Gastrocnemius medialis (tissue), 4 donors: ENCODE data around the gene EN1. TPM values are rescaled to one million over a fixed set of nuclear protein-coding genes. Genes with fewer than 3 reads are reported as not detected.

Experiments
- ATAC-seq, 2 donors: fragments of 150-250 bp; one replicate each; pipeline ENCODE4 v1.9.1; 2016
- DNase-seq, 2 donors: peaks; one replicate each; pipeline ENCODE4 v3.0.0-alpha.2; 2019
- H3K27ac ChIP-seq, 4 donors: fragments of 200-600 bp; sonication (generic); 1 replicate in 1 of 4; 2 replicates in 3 of 4; pipeline ENCODE4 v1.5.1; 2016 to 2018; ENCODE audit warnings: mild to moderate bottlenecking in 2 of 4, moderate library complexity in 1 of 4
- H3K27me3 ChIP-seq, 3 donors: fragments of 200-600 bp; sonication (generic) in 2 of 3; 1 replicate in 1 of 3; 2 replicates in 2 of 3; pipeline versions ENCODE4 v1.5.1 to v1.6.0; 2016 to 2019; ENCODE audit warnings: mild to moderate bottlenecking in 1 of 3, moderate library complexity in 1 of 3
- H3K36me3 ChIP-seq, 2 donors: fragments of 200-600 bp; sonication (generic) in 1 of 2; one replicate each; pipeline ENCODE4 v1.5.1; 2017 to 2018
- H3K4me1 ChIP-seq, 2 donors: fragments of 200-600 bp; sonication (generic) in 1 of 2; one replicate each; pipeline ENCODE4 v1.5.1; 2016 to 2017; ENCODE audit warnings: mild to moderate bottlenecking in 2 of 2
- H3K4me3 ChIP-seq, 4 donors: fragments of 200-600 bp; sonication (generic) in 3 of 4; 1 replicate in 1 of 4; 2 replicates in 3 of 4; pipeline ENCODE4 v1.5.1; 2016 to 2019; ENCODE audit warnings: mild to moderate bottlenecking in 2 of 4
- H3K9me3 ChIP-seq, 3 donors: fragments of 200-600 bp; sonication (generic) in 2 of 3; 1 replicate in 1 of 3; 2 replicates in 2 of 3; pipeline ENCODE4 v1.5.1; 2016 to 2019
- CTCF ChIP-seq, 5 experiments: fragments of 450-650 bp in 3 of 5; fragments of 200-600 bp in 2 of 5; sonication (generic) in 2 of 5; IDR thresholded peaks in 4 of 5; conservative IDR thresholded peaks in 1 of 5; 1 replicate in 4 of 5; 2 replicates in 1 of 5; pipeline ENCODE4 v1.5.1; 2016 to 2019; ENCODE audit warnings: antibody characterized with exemption in 5 of 5, mild to moderate bottlenecking in 3 of 5, moderate library complexity in 3 of 5
- POLR2A ChIP-seq, 2 donors: fragments of 450-650 bp; IDR thresholded peaks; one replicate each; pipeline ENCODE4 v1.6.1; 2017; ENCODE audit warnings: antibody characterized with exemption in 2 of 2, mild to moderate bottlenecking in 2 of 2, moderate library complexity in 2 of 2
- in situ Hi-C, 4 donors: fragments of 200-750 bp; cut with MboI; loops; one replicate each; pipeline versions ENCODE4 v1.15.0 to v1.8.0; 2017; ENCODE audit warnings: low sequenced_read_pairs in 4 of 4
- intact Hi-C: fragments of 100-400 bp; cut with DNase I; formaldehyde crosslinking; loops from one replicate; pipeline ENCODE4 v1.15.1; 2023; ENCODE audit warnings: low total_unique reads
- total RNA-seq, 4 donors: library from RNA; depleted of rRNA; stranded (reverse); fragments of >200 nt; gene quantifications; one replicate each; pipeline versions ENCODE4 v1.1.0 to v1.2.3, GENCODE V29; 2016

The EN1 gene
- total RNA-seq, 4 donors from 2014 or later: 3.9 to 11.0 (median 6.7) TPM

GRCh38 chr2:118882693-118883336 is 35.4 kb upstream of the EN1 start:
- in situ Hi-C loops: loop anchor here in 3 of 4 donors (10.0 to 25.0 kb wide), 3 partner anchors 254 to 429 kb away; no protein-coding TSS in a partner anchor
- DNase-seq: peak; percentile 31 to 53

GRCh38 chr2:118881490-118882129 is 34.2 kb upstream of the EN1 start:
- Histone ChIP-seq H3K27me3 (peaks cover 0 to 6% (median 0%) of the 10 kb centered on the region in 3 donors), H3K4me3 (no peak overlapping the region), H3K36me3 (no peaks in the 10 kb centered on the region), H3K27ac (no peak overlapping the region), H3K9me3 (no peaks in the 10 kb centered on the region), H3K4me1 (no peaks in the 10 kb centered on the region)
- intact Hi-C loops: loop anchor here (2.0 to 5.0 kb wide), 3 partner anchors 293 to 431 kb away; no protein-coding TSS in a partner anchor
- TF ChIP-seq CTCF (IDR thresholded peaks at IDR 0.05 in 4 of 5, conservative IDR thresholded peaks at IDR 0.05 in 1 of 5): peak; percentile 61 to 80 (median 72)
- no peak for TF ChIP-seq POLR2A (IDR thresholded peaks at IDR 0.05)
- ATAC-seq (peak; percentile 85), DNase-seq (peak; percentile 16 to 33)
- in situ Hi-C loops: loop anchor here in 3 of 4 donors (10.0 to 25.0 kb wide), 3 partner anchors 256 to 431 kb away; no protein-coding TSS in a partner anchor

More at GRCh38 chr2:118882693-118883336, 35.4 kb upstream of the EN1 start:
- intact Hi-C loops: loop anchor here (2.0 to 5.0 kb wide), 3 partner anchors 292 to 429 kb away; no protein-coding TSS in a partner anchor
- ATAC-seq: peak; percentile 68 to 83
- Histone ChIP-seq H3K9me3 (no peaks in the 10 kb centered on the region), H3K4me1 (no peaks in the 10 kb centered on the region), H3K4me3 (peak overlapping the region in 2 of 4 donors; percentile 10 to 13), H3K36me3 (no peaks in the 10 kb centered on the region), H3K27me3 (peaks cover 0 to 5% (median 0%) of the 10 kb centered on the region in 3 donors), H3K27ac (no peak overlapping the region)
- TF ChIP-seq CTCF (IDR thresholded peaks at IDR 0.05 in 4 of 5, conservative IDR thresholded peaks at IDR 0.05 in 1 of 5): peak; percentile 64 to 89 (median 68)
- TF ChIP-seq POLR2A (IDR thresholded peaks at IDR 0.05): no peak

GRCh38 chr2:118880501-118880900 is 33.1 kb upstream of the EN1 start:
- Histone ChIP-seq H3K27me3 (peaks cover 0 to 11% (median 0%) of the 10 kb centered on the region in 3 donors), H3K4me3 (no peak overlapping the region), H3K4me1 (no peaks in the 10 kb centered on the region), H3K36me3 (no peaks in the 10 kb centered on the region), H3K27ac (no peak overlapping the region), H3K9me3 (no peaks in the 10 kb centered on the region)
- intact Hi-C loops: loop anchor here (5.0 kb wide), 2 partner anchors 412 to 432 kb away; no protein-coding TSS in a partner anchor
- in situ Hi-C loops: loop anchor here in 3 of 4 donors (10.0 to 25.0 kb wide), 3 partner anchors 257 to 432 kb away; no protein-coding TSS in a partner anchor
- ATAC-seq (no peak), DNase-seq (no peak)
- TF ChIP-seq POLR2A (IDR thresholded peaks at IDR 0.05) (no peak), CTCF (IDR thresholded peaks at IDR 0.05 in 4 of 5, conservative IDR thresholded peaks at IDR 0.05 in 1 of 5) (no peak)

- Histone ChIP-seq H3K4me1 (no peaks in the 10 kb centered on the region), H3K27ac (no peak overlapping the region), H3K36me3 (no peaks in the 10 kb centered on the region), H3K27me3 (peaks cover 0 to 11% (median 0%) of the 10 kb centered on the region in 3 donors), H3K4me3 (no peak overlapping the region), H3K9me3 (no peaks in the 10 kb centered on the region)
- ATAC-seq (peak in 1 of 2 donors; percentile 34), DNase-seq (no peak)
- TF ChIP-seq POLR2A (IDR thresholded peaks at IDR 0.05): no peak
- TF ChIP-seq CTCF (IDR thresholded peaks at IDR 0.05 in 4 of 5, conservative IDR thresholded peaks at IDR 0.05 in 1 of 5): no peak
- in situ Hi-C loops: loop anchor here in 3 of 4 donors (10.0 to 25.0 kb wide), 3 partner anchors 259 to 674 kb away; no protein-coding TSS in a partner anchor
- intact Hi-C loops: no loop called here
Observed at GRCh38 chr2:118878531-118879149, 31.2 kb upstream of the EN1 start.
